WERI-Rb-1 (cell line): Measurements from ENCODE around the gene MEIOC.

Experiments
- DNase-seq: peaks from one replicate; pipeline ENCODE4 v3.0.0-alpha.2; 2020
- H3K27ac ChIP-seq: fragments of 250-450 bp; sonication (Bioruptor Pico); 2 replicates; pipeline ENCODE4 v1.5.1; 2020; ENCODE audit warnings: mild to moderate bottlenecking, moderate library complexity
- H3K27me3 ChIP-seq: fragments of 250-450 bp; sonication (Bioruptor Pico); 2 replicates; pipeline ENCODE4 v1.5.1; 2021; ENCODE audit warnings: mild to moderate bottlenecking, low read depth, moderate library complexity; ENCODE audit not compliant: insufficient read depth, severe bottlenecking
- H3K36me3 ChIP-seq: fragments of 250-450 bp; sonication (Bioruptor Pico); 2 replicates; pipeline ENCODE4 v1.5.1; 2020; ENCODE audit warnings: mild to moderate bottlenecking, moderate library complexity
- H3K4me3 ChIP-seq: 2 replicates; pipeline ENCODE4 v1.5.1; 2011; ENCODE audit warnings: low read depth, mild to moderate bottlenecking, control low read depth, low read length
- H3K9me3 ChIP-seq: fragments of 250-450 bp; sonication (Bioruptor Pico); 2 replicates; pipeline ENCODE4 v1.5.1; 2021; ENCODE audit warnings: mild to moderate bottlenecking, moderate library complexity; ENCODE audit not compliant: severe bottlenecking
- CTCF ChIP-seq: IDR thresholded peaks from 2 replicates; pipeline ENCODE4 v1.5.1; 2011; ENCODE audit warnings: low read depth, mild to moderate bottlenecking, control low read depth, inconsistent platforms, low read length

Gene MEIOC

GRCh38 chr17:44642834-44643233 lies 13.4 kb upstream of the MEIOC start:
- Histone ChIP-seq H3K4me3 (no peak overlapping the region), H3K9me3 (no peaks in the 10 kb centered on the region), H3K27ac (no peak overlapping the region), H3K36me3 (no peaks in the 10 kb centered on the region), H3K27me3 (no peaks in the 10 kb centered on the region)
- TF ChIP-seq CTCF = no peak
- no peak for DNase-seq

- DNase-seq = no peak
- Histone ChIP-seq H3K9me3 (no peaks in the 10 kb centered on the region), H3K36me3 (no peaks in the 10 kb centered on the region), H3K27ac (no peak overlapping the region), H3K4me3 (no peak overlapping the region), H3K27me3 (no peaks in the 10 kb centered on the region)
- TF ChIP-seq CTCF = no peak
Measured at GRCh38 chr17:44645341-44645740, 10.9 kb upstream of the MEIOC start.

GRCh38 chr17:44646280-44646679 lies 10.0 kb upstream of the MEIOC start:
- H3K9me3 ChIP-seq = no peaks in the 10 kb centered on the region
- H3K4me3 ChIP-seq = no peak overlapping the region
- H3K27me3 ChIP-seq = no peaks in the 10 kb centered on the region
- no peak for TF ChIP-seq CTCF
- DNase-seq = no peak
- H3K27ac ChIP-seq = no peak overlapping the region
- no peaks in the 10 kb centered on the region for H3K36me3 ChIP-seq

DNA sequence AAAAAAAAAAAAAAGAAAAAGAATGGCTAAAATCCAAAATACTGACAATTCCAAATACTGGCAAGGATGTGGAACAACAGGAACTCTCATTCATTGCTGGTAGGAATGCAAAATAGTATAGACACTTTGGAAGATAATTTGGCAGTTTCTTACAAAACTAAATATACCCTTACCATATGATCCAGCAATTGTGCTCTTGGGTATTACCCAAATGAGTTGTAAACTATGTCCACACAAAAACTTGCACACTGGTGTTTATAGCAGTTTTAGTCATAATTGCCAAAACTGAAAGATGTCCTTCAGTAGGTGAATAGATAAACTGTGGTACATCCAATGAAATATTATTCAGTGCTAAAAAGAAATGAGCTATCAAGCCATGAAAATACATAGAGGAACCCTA lies 8.5 kb upstream of the MEIOC start:
- Histone ChIP-seq H3K27ac (no peak overlapping the region), H3K4me3 (no peak overlapping the region), H3K27me3 (no peaks in the 10 kb centered on the region), H3K36me3 (no peaks in the 10 kb centered on the region), H3K9me3 (no peaks in the 10 kb centered on the region)
- no peak for TF ChIP-seq CTCF
- DNase-seq = no peak

- no peak for DNase-seq
- Histone ChIP-seq H3K27me3 (no peaks in the 10 kb centered on the region), H3K4me3 (no peak overlapping the region), H3K27ac (no peak overlapping the region), H3K9me3 (peaks cover 2% of the 10 kb centered on the region), H3K36me3 (no peaks in the 10 kb centered on the region)
- no peak for TF ChIP-seq CTCF
Measured at GRCh38 chr17:44648963-44649362, 7.3 kb upstream of the MEIOC start.

DNA sequence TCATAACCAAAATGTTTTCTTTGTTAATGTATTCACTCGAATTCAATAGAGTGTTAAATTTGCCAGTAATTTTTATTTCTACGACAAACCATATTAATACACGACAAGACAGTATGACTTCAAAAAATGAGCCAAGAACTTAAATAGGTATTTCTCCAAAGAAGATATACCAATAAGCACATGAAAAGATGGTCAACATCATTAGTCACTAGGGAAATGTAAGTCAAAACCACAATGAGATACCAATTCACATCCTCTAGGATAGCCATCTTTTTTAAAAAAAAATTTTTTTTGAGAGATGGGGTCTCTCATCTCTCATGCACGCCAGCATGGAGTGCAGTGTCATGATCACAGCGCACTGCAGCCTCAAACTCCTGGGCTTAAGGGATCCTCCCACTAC lies 5.0 kb upstream of the MEIOC start:
- DNase-seq = no peak
- H3K4me3 ChIP-seq = no peak overlapping the region
- H3K27me3 ChIP-seq = no peaks in the 10 kb centered on the region
- TF ChIP-seq CTCF = no peak
- no peaks in the 10 kb centered on the region for H3K36me3 ChIP-seq
- no peak overlapping the region for H3K27ac ChIP-seq
- H3K9me3 ChIP-seq = peaks cover 2% of the 10 kb centered on the region
